Forelimb muscle (tissue), 1 donor: ENCODE results near the gene TUFM. TPM values are rescaled to one million over a fixed set of nuclear protein-coding genes. Genes with fewer than 3 reads are reported as not detected.
"Not testable (repeated sequence)": the region's sequence is repeated elsewhere in the genome, so short reads cannot be mapped to it uniquely, and the experiment has no call there.

Source experiments
- DNase-seq: peaks from one replicate; pipeline ENCODE4 v3.0.0-alpha.2; 2013; ENCODE audit warnings: low read depth
- polyA plus RNA-seq: library from polyadenylated mRNA; unstranded; fragments of 120-200 nt; gene quantifications from one replicate; pipeline ENCODE4 v1.2.1, GENCODE V29; 2013; ENCODE audit not compliant: insufficient read length

Gene TUFM
- 145 TPM for polyA plus RNA-seq

- peak; percentile 95 for DNase-seq
Measured at GRCh38 chr16:28846080-28846932, at the start of gene TUFM. TSS of gene TUFM (minus strand) at chr16:28846348. CDS start at chr16:28846269, 79 bp downstream.

- no peak for DNase-seq
Measured at GRCh38 chr16:28895609-28896008, 49.5 kb upstream of the TUFM start.

GRCh38 chr16:28893291-28893690, 47.1 kb upstream of the TUFM start:
- DNase-seq = no peak

GRCh38 chr16:28891964-28892890, 46.1 kb upstream of the TUFM start:
- no peak for DNase-seq

GRCh38 chr16:28890355-28890754, 44.2 kb upstream of the TUFM start:
- not testable (repeated sequence) for DNase-seq

GRCh38 chr16:28886945-28887344, 40.8 kb upstream of the TUFM start:
- no peak for DNase-seq

- no peak for DNase-seq
Measured at GRCh38 chr16:28884045-28884444, 37.9 kb upstream of the TUFM start.

- no peak for DNase-seq
Measured at GRCh38 chr16:28883221-28883996, 37.3 kb upstream of the TUFM start.

- no peak for DNase-seq
Measured at GRCh38 chr16:28882551-28883160, 36.5 kb upstream of the TUFM start.

GRCh38 chr16:28881565-28881964, 35.4 kb upstream of the TUFM start:
- not testable (repeated sequence) for DNase-seq

- no peak for DNase-seq
Measured at GRCh38 chr16:28880955-28881354, 34.8 kb upstream of the TUFM start.

- no peak for DNase-seq
Measured at GRCh38 chr16:28880589-28880915, 34.4 kb upstream of the TUFM start.

GRCh38 chr16:28879841-28880588, 33.9 kb upstream of the TUFM start:
- peak; percentile 35 for DNase-seq

- DNase-seq = no peak
Measured at GRCh38 chr16:28879261-28879840, 33.2 kb upstream of the TUFM start.

GRCh38 chr16:28878083-28878926, 32.2 kb upstream of the TUFM start, which contains the start of gene ATP2A1:
TSS of gene ATP2A1 (plus strand) at chr16:28878488. CDS start at chr16:28878672, 184 bp downstream.
- DNase-seq = no peak

- no peak for DNase-seq
Measured at GRCh38 chr16:28877655-28878000, 31.5 kb upstream of the TUFM start.

GRCh38 chr16:28876973-28877654, 31.0 kb upstream of the TUFM start:
- no peak for DNase-seq

GRCh38 chr16:28876019-28876659, 30.0 kb upstream of the TUFM start:
- no peak for DNase-seq
